ENCODE results near the gene NOXRED1.

GRCh38 chr14:77347751-77348150 lies 75.6 kb downstream of the NOXRED1 start:
- TF ChIP-seq POLR2A (IDR thresholded peaks at IDR 0.05; ENCODE audit: extremely low read depth, insufficient read length), result no peak
- TF ChIP-seq, protein P1, sequence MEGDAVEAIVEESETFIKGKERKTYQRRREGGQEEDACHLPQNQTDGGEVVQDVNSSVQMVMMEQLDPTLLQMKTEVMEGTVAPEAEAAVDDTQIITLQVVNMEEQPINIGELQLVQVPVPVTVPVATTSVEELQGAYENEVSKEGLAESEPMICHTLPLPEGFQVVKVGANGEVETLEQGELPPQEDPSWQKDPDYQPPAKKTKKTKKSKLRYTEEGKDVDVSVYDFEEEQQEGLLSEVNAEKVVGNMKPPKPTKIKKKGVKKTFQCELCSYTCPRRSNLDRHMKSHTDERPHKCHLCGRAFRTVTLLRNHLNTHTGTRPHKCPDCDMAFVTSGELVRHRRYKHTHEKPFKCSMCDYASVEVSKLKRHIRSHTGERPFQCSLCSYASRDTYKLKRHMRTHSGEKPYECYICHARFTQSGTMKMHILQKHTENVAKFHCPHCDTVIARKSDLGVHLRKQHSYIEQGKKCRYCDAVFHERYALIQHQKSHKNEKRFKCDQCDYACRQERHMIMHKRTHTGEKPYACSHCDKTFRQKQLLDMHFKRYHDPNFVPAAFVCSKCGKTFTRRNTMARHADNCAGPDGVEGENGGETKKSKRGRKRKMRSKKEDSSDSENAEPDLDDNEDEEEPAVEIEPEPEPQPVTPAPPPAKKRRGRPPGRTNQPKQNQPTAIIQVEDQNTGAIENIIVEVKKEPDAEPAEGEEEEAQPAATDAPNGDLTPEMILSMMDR (IDR thresholded peaks at IDR 0.05; ENCODE audit: low read depth, low read length), result no peak
